Measurements from ENCODE around the gene GCN1.
"Not testable (repeated sequence)": the region's sequence is repeated elsewhere in the genome, so short reads cannot be mapped to it uniquely, and the experiment has no call there.

Gene GCN1

GRCh38 chr12:120213758-120214157, 19.2 kb upstream of the GCN1 start:
- Histone ChIP-seq H3K27ac (ENCODE audit: low read depth, low read length) (no peak overlapping the region), H3K9me3 (ENCODE audit: control insufficient read depth in 1 of 2, low read length in 2 of 2) (no peaks in the 10 kb centered on the region), H3K4me3 (ENCODE audit: low read depth in 1 of 2, low read length in 2 of 2) (no peak overlapping the region), H3K4me1 (ENCODE audit: control insufficient read depth in 1 of 2, insufficient read depth in 2 of 2, low read length in 2 of 2) (no peaks in the 10 kb centered on the region), H3K36me3 (ENCODE audit: control insufficient read depth in 1 of 2, insufficient read depth in 2 of 2, low read length in 2 of 2) (peaks cover 53 to 76% of the 10 kb centered on the region in 2 donors), H3K27me3 (ENCODE audit: control insufficient read depth in 1 of 2, insufficient read depth in 2 of 2, low read length in 2 of 2) (no peaks in the 10 kb centered on the region), H3K9ac (ENCODE audit: low read depth in 1 of 2, low read length in 2 of 2) (no peak overlapping the region)

GRCh38 chr12:120213182-120213581, 18.7 kb upstream of the GCN1 start:
- not testable (repeated sequence) for H3K4me3 ChIP-seq (ENCODE audit: low read depth in 1 of 2, low read length in 2 of 2); H3K27me3 ChIP-seq (ENCODE audit: control insufficient read depth in 1 of 2, insufficient read depth in 2 of 2, low read length in 2 of 2); H3K9me3 ChIP-seq (ENCODE audit: control insufficient read depth in 1 of 2, low read length in 2 of 2); H3K27ac ChIP-seq (ENCODE audit: low read depth, low read length); H3K4me1 ChIP-seq (ENCODE audit: control insufficient read depth in 1 of 2, insufficient read depth in 2 of 2, low read length in 2 of 2); H3K9ac ChIP-seq (ENCODE audit: low read depth in 1 of 2, low read length in 2 of 2)
- H3K36me3 ChIP-seq (ENCODE audit: control insufficient read depth in 1 of 2, insufficient read depth in 2 of 2, low read length in 2 of 2): peaks cover 51 to 73% of the 10 kb centered on the region in 2 donors

GRCh38 chr12:120212301-120212700, 17.8 kb upstream of the GCN1 start:
- H3K9me3 ChIP-seq (ENCODE audit: control insufficient read depth in 1 of 2, low read length in 2 of 2): no peaks in the 10 kb centered on the region
- no peak overlapping the region for H3K27ac ChIP-seq (ENCODE audit: low read depth, low read length)
- no peaks in the 10 kb centered on the region for H3K27me3 ChIP-seq (ENCODE audit: control insufficient read depth in 1 of 2, insufficient read depth in 2 of 2, low read length in 2 of 2)
- peaks cover 0 to 6% of the 10 kb centered on the region in 2 donors for H3K4me1 ChIP-seq (ENCODE audit: control insufficient read depth in 1 of 2, insufficient read depth in 2 of 2, low read length in 2 of 2)
- H3K4me3 ChIP-seq (ENCODE audit: low read depth in 1 of 2, low read length in 2 of 2): no peak overlapping the region
- H3K36me3 ChIP-seq (ENCODE audit: control insufficient read depth in 1 of 2, insufficient read depth in 2 of 2, low read length in 2 of 2): peaks cover 51 to 70% of the 10 kb centered on the region in 2 donors
- no peak overlapping the region for H3K9ac ChIP-seq (ENCODE audit: low read depth in 1 of 2, low read length in 2 of 2)

GRCh38 chr12:120211904-120212283, 17.4 kb upstream of the GCN1 start:
- Histone ChIP-seq H3K36me3 (ENCODE audit: control insufficient read depth in 1 of 2, insufficient read depth in 2 of 2, low read length in 2 of 2) (peaks cover 51 to 66% of the 10 kb centered on the region in 2 donors), H3K9me3 (ENCODE audit: control insufficient read depth in 1 of 2, low read length in 2 of 2) (no peaks in the 10 kb centered on the region), H3K27ac (ENCODE audit: low read depth, low read length) (no peak overlapping the region), H3K27me3 (ENCODE audit: control insufficient read depth in 1 of 2, insufficient read depth in 2 of 2, low read length in 2 of 2) (no peaks in the 10 kb centered on the region), H3K4me1 (ENCODE audit: control insufficient read depth in 1 of 2, insufficient read depth in 2 of 2, low read length in 2 of 2) (peaks cover 0 to 7% of the 10 kb centered on the region in 2 donors), H3K9ac (ENCODE audit: low read depth in 1 of 2, low read length in 2 of 2) (no peak overlapping the region), H3K4me3 (ENCODE audit: low read depth in 1 of 2, low read length in 2 of 2) (no peak overlapping the region)

- H3K4me1 ChIP-seq (ENCODE audit: control insufficient read depth in 1 of 2, insufficient read depth in 2 of 2, low read length in 2 of 2): peaks cover 0 to 7% of the 10 kb centered on the region in 2 donors
- H3K9ac ChIP-seq (ENCODE audit: low read depth in 1 of 2, low read length in 2 of 2): no peak overlapping the region
- H3K4me3 ChIP-seq (ENCODE audit: low read depth in 1 of 2, low read length in 2 of 2): no peak overlapping the region
- H3K27ac ChIP-seq (ENCODE audit: low read depth, low read length): no peak overlapping the region
- H3K9me3 ChIP-seq (ENCODE audit: control insufficient read depth in 1 of 2, low read length in 2 of 2): no peaks in the 10 kb centered on the region
- H3K36me3 ChIP-seq (ENCODE audit: control insufficient read depth in 1 of 2, insufficient read depth in 2 of 2, low read length in 2 of 2): peaks cover 50 to 65% of the 10 kb centered on the region in 2 donors
- no peaks in the 10 kb centered on the region for H3K27me3 ChIP-seq (ENCODE audit: control insufficient read depth in 1 of 2, insufficient read depth in 2 of 2, low read length in 2 of 2)
Observed at GRCh38 chr12:120211243-120211903, 16.9 kb upstream of the GCN1 start.

GRCh38 chr12:120209851-120210250, 15.3 kb upstream of the GCN1 start:
- H3K4me3 ChIP-seq (ENCODE audit: low read depth in 1 of 2, low read length in 2 of 2): no peak overlapping the region

GRCh38 chr12:120207227-120207626, 12.7 kb upstream of the GCN1 start:
- no peaks in the 10 kb centered on the region for H3K9me3 ChIP-seq (ENCODE audit: control insufficient read depth in 1 of 2, low read length in 2 of 2)
- no peak overlapping the region for H3K4me3 ChIP-seq (ENCODE audit: low read depth in 1 of 2, low read length in 2 of 2)
- H3K9ac ChIP-seq (ENCODE audit: low read depth in 1 of 2, low read length in 2 of 2): no peak overlapping the region
- peaks cover 0 to 7% of the 10 kb centered on the region in 2 donors for H3K4me1 ChIP-seq (ENCODE audit: control insufficient read depth in 1 of 2, insufficient read depth in 2 of 2, low read length in 2 of 2)
- no peaks in the 10 kb centered on the region for H3K27me3 ChIP-seq (ENCODE audit: control insufficient read depth in 1 of 2, insufficient read depth in 2 of 2, low read length in 2 of 2)
- H3K27ac ChIP-seq (ENCODE audit: low read depth, low read length): no peak overlapping the region
- peaks cover 17 to 27% of the 10 kb centered on the region in 2 donors for H3K36me3 ChIP-seq (ENCODE audit: control insufficient read depth in 1 of 2, insufficient read depth in 2 of 2, low read length in 2 of 2)

More at GRCh38 chr12:120209851-120210250, 15.3 kb upstream of the GCN1 start:
- peaks cover 41 to 53% of the 10 kb centered on the region in 2 donors for H3K36me3 ChIP-seq (ENCODE audit: control insufficient read depth in 1 of 2, insufficient read depth in 2 of 2, low read length in 2 of 2)
- no peaks in the 10 kb centered on the region for H3K27me3 ChIP-seq (ENCODE audit: control insufficient read depth in 1 of 2, insufficient read depth in 2 of 2, low read length in 2 of 2)
- H3K9me3 ChIP-seq (ENCODE audit: control insufficient read depth in 1 of 2, low read length in 2 of 2): no peaks in the 10 kb centered on the region
- no peak overlapping the region for H3K9ac ChIP-seq (ENCODE audit: low read depth in 1 of 2, low read length in 2 of 2)
- H3K4me1 ChIP-seq (ENCODE audit: control insufficient read depth in 1 of 2, insufficient read depth in 2 of 2, low read length in 2 of 2): peaks cover 0 to 7% of the 10 kb centered on the region in 2 donors
- no peak overlapping the region for H3K27ac ChIP-seq (ENCODE audit: low read depth, low read length)

- H3K4me1 ChIP-seq (ENCODE audit: control insufficient read depth in 1 of 2, insufficient read depth in 2 of 2, low read length in 2 of 2); H3K27ac ChIP-seq (ENCODE audit: low read depth, low read length); H3K9ac ChIP-seq (ENCODE audit: low read depth in 1 of 2, low read length in 2 of 2); H3K4me3 ChIP-seq (ENCODE audit: low read depth in 1 of 2, low read length in 2 of 2); H3K27me3 ChIP-seq (ENCODE audit: control insufficient read depth in 1 of 2, insufficient read depth in 2 of 2, low read length in 2 of 2); H3K9me3 ChIP-seq (ENCODE audit: control insufficient read depth in 1 of 2, low read length in 2 of 2): not testable (repeated sequence)
- H3K36me3 ChIP-seq (ENCODE audit: control insufficient read depth in 1 of 2, insufficient read depth in 2 of 2, low read length in 2 of 2): peaks cover 13 to 23% of the 10 kb centered on the region in 2 donors
Observed at GRCh38 chr12:120206781-120207180, 12.3 kb upstream of the GCN1 start.

GRCh38 chr12:120206228-120206627, 11.7 kb upstream of the GCN1 start:
- no peaks in the 10 kb centered on the region for H3K27me3 ChIP-seq (ENCODE audit: control insufficient read depth in 1 of 2, insufficient read depth in 2 of 2, low read length in 2 of 2)
- no peak overlapping the region for H3K4me3 ChIP-seq (ENCODE audit: low read depth in 1 of 2, low read length in 2 of 2)
- peaks cover 9 to 17% of the 10 kb centered on the region in 2 donors for H3K36me3 ChIP-seq (ENCODE audit: control insufficient read depth in 1 of 2, insufficient read depth in 2 of 2, low read length in 2 of 2)
- H3K9ac ChIP-seq (ENCODE audit: low read depth in 1 of 2, low read length in 2 of 2): no peak overlapping the region
- H3K27ac ChIP-seq (ENCODE audit: low read depth, low read length): no peak overlapping the region
- no peaks in the 10 kb centered on the region for H3K9me3 ChIP-seq (ENCODE audit: control insufficient read depth in 1 of 2, low read length in 2 of 2)
- H3K4me1 ChIP-seq (ENCODE audit: control insufficient read depth in 1 of 2, insufficient read depth in 2 of 2, low read length in 2 of 2): peaks cover 0 to 7% of the 10 kb centered on the region in 2 donors

GRCh38 chr12:120204171-120204570, 9.7 kb upstream of the GCN1 start:
- Histone ChIP-seq H3K9me3 (ENCODE audit: control insufficient read depth in 1 of 2, low read length in 2 of 2) (no peaks in the 10 kb centered on the region), H3K4me1 (ENCODE audit: control insufficient read depth in 1 of 2, insufficient read depth in 2 of 2, low read length in 2 of 2) (peaks cover 12 to 21% of the 10 kb centered on the region in 2 donors), H3K36me3 (ENCODE audit: control insufficient read depth in 1 of 2, insufficient read depth in 2 of 2, low read length in 2 of 2) (peaks cover 0 to 5% of the 10 kb centered on the region in 2 donors)

More at GRCh38 chr12:120204171-120204570, 9.7 kb upstream of the GCN1 start:
- Histone ChIP-seq H3K4me3 (ENCODE audit: low read depth in 1 of 2, low read length in 2 of 2) (no peak overlapping the region), H3K27ac (ENCODE audit: low read depth, low read length) (no peak overlapping the region), H3K27me3 (ENCODE audit: control insufficient read depth in 1 of 2, insufficient read depth in 2 of 2, low read length in 2 of 2) (no peaks in the 10 kb centered on the region), H3K9ac (ENCODE audit: low read depth in 1 of 2, low read length in 2 of 2) (no peak overlapping the region)

All from duodenal mucosa (tissue), 2 donors.